K562 (cell line): Measurements from ENCODE around the gene DOCK4. TPM values are rescaled to one million over a fixed set of nuclear protein-coding genes. Genes with fewer than 3 reads are reported as not detected.

Experiments used
- ATAC-seq: fragments of 200-7000 bp; cut with Tn5 transposase; 3 replicates; pipeline ENCODE4 v1.9.1; 2020; ENCODE audit warnings: moderate library complexity
- BruUV-seq: library from RNA; stranded (reverse); fragments of 400-500 nt; replicated peaks from 2 replicates; lab custom pipeline; 2021; lab: Mats Ljungman, UMichigan
- CTCF ChIA-PET: fragments of 300-600 bp; formaldehyde crosslinking; extraction: SDS; loops from one replicate; lab custom pipeline; 2021; ENCODE audit warnings: low intra/inter-chr PET ratio; lab: Yijun Ruan, JAX
- POLR2A ChIA-PET: fragments of 300-600, 350-650 bp; sonication (Branson Sonifier 250); formaldehyde crosslinking; extraction: SDS; loops from one replicate; lab custom pipeline; 2021; ENCODE audit warnings: antibody characterized with exemption, inconsistent platforms; lab: Yijun Ruan, JAX
- DNase-seq, 4 experiments: peaks; one replicate each; pipeline versions ENCODE4 v3.0.0 to v3.0.0-alpha.2; 2011 to 2018; ENCODE audit warnings: low spot score in 3 of 4, mixed read lengths in 3 of 4; ENCODE audit errors: extremely low read depth in 1 of 4
- FAIRE-seq: peaks from 2 replicates; lab custom pipeline; 2011; peaks lifted over from hg19 to GRCh38; lab: Jason Lieb, UNC
- H2AFZ ChIP-seq: 2 replicates; pipeline ENCODE4 v1.6.0; 2011; ENCODE audit warnings: low read depth, low read length, control low read depth, inconsistent platforms
- H3K27ac ChIP-seq: fragments of 200-600 bp; 3 replicates; pipeline ENCODE4 v1.8.0; 2011; ENCODE audit warnings: low read depth, mild to moderate bottlenecking, control low read depth, inconsistent platforms, low read length, moderate library complexity, mixed read lengths; ENCODE audit errors: extremely low read depth
- H3K27me3 ChIP-seq, 2 experiments: fragments of 300-600 bp in 1 of 2; 2 replicates in 1 of 2; 3 replicates in 1 of 2; pipeline versions ENCODE4 v1.6.0 to v1.8.0; 2011; ENCODE audit warnings: inconsistent platforms in 2 of 2, low read length in 2 of 2, mild to moderate bottlenecking in 1 of 2, mixed read lengths in 1 of 2, moderate library complexity in 1 of 2; ENCODE audit not compliant: control insufficient read depth in 2 of 2, insufficient read depth in 2 of 2
- H3K36me3 ChIP-seq: fragments of 300-600 bp; 3 replicates; pipeline ENCODE4 v1.8.0; 2011; ENCODE audit warnings: mild to moderate bottlenecking, low read length, inconsistent platforms; ENCODE audit not compliant: control insufficient read depth, insufficient read depth
- H3K4me1 ChIP-seq, 2 experiments: fragments of 200-600 bp in 1 of 2; replicated peaks in 1 of 2; 2 replicates in 1 of 2; 3 replicates in 1 of 2; pipeline versions ENCODE4 v1.5.1 to v1.8.0; 2011; ENCODE audit warnings: inconsistent platforms in 2 of 2, low read length in 2 of 2, mild to moderate bottlenecking in 1 of 2, mixed read lengths in 1 of 2, moderate library complexity in 1 of 2; ENCODE audit not compliant: control insufficient read depth in 2 of 2, insufficient read depth in 2 of 2
- H3K4me2 ChIP-seq: 2 replicates; pipeline ENCODE4 v1.6.1; 2011; ENCODE audit warnings: low read length, control low read depth, inconsistent platforms, mixed read lengths; ENCODE audit not compliant: insufficient read depth
- H3K4me3 ChIP-seq: fragments of 200-600 bp; sonication (generic), shearing (Covaris generic); 2 replicates; pipeline ENCODE4 v1.5.1; 2016; ENCODE audit warnings: control low read depth, inconsistent platforms
- H3K79me2 ChIP-seq: fragments of 200-600 bp; 3 replicates; pipeline ENCODE4 v1.8.0; 2011; ENCODE audit warnings: low read length, inconsistent platforms; ENCODE audit not compliant: control insufficient read depth, insufficient read depth
- H3K9ac ChIP-seq, 2 experiments: 2 replicates each; pipeline versions ENCODE4 v1.6.0 to v1.6.1; 2011; ENCODE audit warnings: low read depth in 2 of 2, low read length in 2 of 2, control low read depth in 1 of 2, inconsistent platforms in 1 of 2, mild to moderate bottlenecking in 1 of 2, mixed read lengths in 1 of 2; ENCODE audit not compliant: insufficient read depth in 1 of 2
- H3K9me1 ChIP-seq: one replicate; pipeline ENCODE4 v1.6.0; 2011; ENCODE audit warnings: inconsistent platforms, mild to moderate bottlenecking, low read length, moderate library complexity; ENCODE audit not compliant: control insufficient read depth, insufficient read depth
- H3K9me3 ChIP-seq: replicated peaks from 2 replicates; pipeline ENCODE4 v1.5.1; 2011; ENCODE audit warnings: low read depth, low read length, inconsistent platforms; ENCODE audit not compliant: control insufficient read depth, insufficient read depth
- H4K20me1 ChIP-seq: replicated peaks from 2 replicates; pipeline ENCODE4 v1.6.1; 2011; ENCODE audit warnings: low read length, inconsistent platforms, mixed read lengths; ENCODE audit not compliant: control insufficient read depth, insufficient read depth
- FOSL1 ChIP-seq: fragments of 200-800 bp; sonication (Bioruptor generic); conservative IDR thresholded peaks from 2 replicates; pipeline ENCODE4 v1.6.1; 2016; ENCODE audit warnings: missing genetic modification characterization, missing compliant biosample characterization
- GATAD2B ChIP-seq: fragments of 450-650 bp; IDR thresholded peaks from 2 replicates; pipeline ENCODE4 v1.6.1; 2017; ENCODE audit warnings: mild to moderate bottlenecking, borderline replicate concordance
- JUNB ChIP-seq: fragments of 450-650 bp; formaldehyde crosslinking; conservative IDR thresholded peaks from 2 replicates; pipeline ENCODE4 v1.4.0; 2020; ENCODE audit warnings: mild to moderate bottlenecking
- ZBTB43 ChIP-seq: sonication (generic); formaldehyde crosslinking; IDR thresholded peaks from 2 replicates; pipeline ENCODE4 v1.8.0; 2023; ENCODE audit warnings: mild to moderate bottlenecking, missing genetic modification reagents
- ZNF165 ChIP-seq: fragments of 250-450 bp; sonication (Bioruptor Pico); IDR thresholded peaks from 2 replicates; pipeline ENCODE4 v1.4.0; 2020; ENCODE audit warnings: borderline replicate concordance
- ZNF449 ChIP-seq: fragments of 250-450 bp; sonication (Bioruptor Pico); IDR thresholded peaks from 2 replicates; pipeline ENCODE4 v1.8.0; 2022; ENCODE audit warnings: moderate library complexity, mild to moderate bottlenecking, inconsistent platforms
- WGBS: fragments of 100-300 bp; shearing (Covaris generic); methylation state at CpG from one replicate; pipeline ENCODE4 v1.1.6; 2016; ENCODE audit warnings: low coverage, mixed read lengths; ENCODE audit not compliant: insufficient coverage; ENCODE audit errors: missing lambda C conversion rate; 5-methylcytosine and 5-hydroxymethylcytosine counted together
- in situ Hi-C: fragments of 300-500 bp; cut with MboI; formaldehyde crosslinking; loops from 4 replicates; pipeline ENCODE4 v1.15.0; 2018; ENCODE audit warnings: inconsistent platforms, mixed read lengths
- intact Hi-C: fragments of 100-400 bp; cut with micrococcal nuclease; formaldehyde crosslinking; loops from 2 replicates; pipeline ENCODE4 v1.14.2; 2022
- polyA plus RNA-seq, 8 experiments: library from polyadenylated mRNA; depleted of rRNA in 4 of 8; stranded (reverse) in 5 of 8; unstranded in 3 of 8; fragments of >200 nt; fragmentation: Nextera tagmentation in 2 of 8; fragmentation: Illumina TruSeq in 1 of 8; extraction: Ambion mirVana in 2 of 8; extraction: Trizol in 1 of 8; gene quantifications; 2 replicates each; pipeline versions ENCODE4 v1.2.1 to v1.2.3, GENCODE V29; 2011 to 2014; ENCODE audit warnings: inconsistent platforms in 1 of 8, missing spikeins in 1 of 8
- total RNA-seq, 7 experiments: library from RNA; depleted of rRNA in 6 of 7; stranded (reverse); fragments of >200 nt in 6 of 7; fragmentation: Illumina TruSeq in 2 of 7; extraction: Trizol in 2 of 7; gene quantifications; 2 replicates each; pipeline versions ENCODE4 v1.2.1 to v1.2.3, GENCODE V29; 2011 to 2021; ENCODE audit warnings: low replicate concordance in 1 of 7

The DOCK4 gene
- total and polyA plus RNA-seq, 9 of the 15 experiments (the other 6 are each of a cell fraction or from before 2014, with no cell fraction given), result 0.42 to 5.7 (median 2.3) TPM

GRCh38 chr7:111694376-111694775 lies 511.8 kb downstream of the DOCK4 start:
- DNase-seq (no peak), ATAC-seq (no peak), FAIRE-seq (no peak)
- TF ChIP-seq ZNF165, result no peak
- no peak for TF ChIP-seq FOSL1
- TF ChIP-seq GATAD2B, result no peak
- no peak for TF ChIP-seq JUNB (CRISPR knock-in tag)
- no peak for TF ChIP-seq ZNF449 (CRISPR knock-in tag)
- TF ChIP-seq ZBTB43, result no peak
- no peak overlapping the region for H2AFZ ChIP-seq
- H3K4me3 ChIP-seq, result no peak overlapping the region
- H3K4me2 ChIP-seq, result no peak overlapping the region
- H3K27ac ChIP-seq, result no peak overlapping the region
- 2% methylated on average over 2 of the region's 2 CpGs for WGBS
- peaks cover 5 to 9% of the 10 kb centered on the region in 2 experiments; a peak in 2 of 5 replicates for H3K27me3 ChIP-seq
- H3K36me3 ChIP-seq, result no peaks in the 10 kb centered on the region
- H3K79me2 ChIP-seq, result no peaks in the 10 kb centered on the region
- H3K9ac ChIP-seq, result no peak overlapping the region
- no peaks in the 10 kb centered on the region for H3K9me1 ChIP-seq
- BruUV-seq, result no TSS peak
- intact Hi-C loops, result no loop called here
- ChIA-PET CTCF (no interaction called here), POLR2A (interaction anchor here (0.8 to 1.4 kb wide), 2 partner anchors 12 to 183 kb away, joined by 3 read pairs; no protein-coding TSS in a partner anchor)
- H3K9me3 ChIP-seq, result no peaks in the 10 kb centered on the region
- H4K20me1 ChIP-seq, result no peaks in the 10 kb centered on the region
- in situ Hi-C loops, result no loop called here
- H3K4me1 ChIP-seq, result no peaks in the 10 kb centered on the region
